Ishikawa (cell line): Measurements from ENCODE around the gene FAM219A.

Source experiments
- CEBPB ChIP-seq: IDR thresholded peaks from 2 replicates; pipeline ENCODE4 v1.6.1; 2012
- FOXM1 ChIP-seq: IDR thresholded peaks from 2 replicates; pipeline ENCODE4 v1.6.1; 2012; ENCODE audit warnings: low read depth, borderline replicate concordance
- TAF1 ChIP-seq: IDR thresholded peaks from 2 replicates; pipeline ENCODE4 v1.6.1; 2012; ENCODE audit warnings: low read depth, mild to moderate bottlenecking
- USF1 ChIP-seq: IDR thresholded peaks from 2 replicates; pipeline ENCODE4 v1.6.1; 2012
- YY1 ChIP-seq: IDR thresholded peaks from 2 replicates; pipeline ENCODE4 v1.6.1; 2012; ENCODE audit warnings: low read depth
- ZBTB7A ChIP-seq: IDR thresholded peaks from 2 replicates; pipeline ENCODE4 v1.6.1; 2012; ENCODE audit warnings: low read depth
- TF ChIP-seq, protein P1 (sequence below): IDR thresholded peaks from 2 replicates; pipeline ENCODE4 v1.6.1; 2012
- TF ChIP-seq, protein P2 (sequence below): IDR thresholded peaks from 2 replicates; pipeline ENCODE4 v1.6.1; 2012; ENCODE audit warnings: low read depth, mild to moderate bottlenecking

- TF ChIP-seq USF1 (no peak), CEBPB (no peak), YY1 (no peak), ZBTB7A (no peak), TAF1 (no peak), FOXM1 (no peak)
- TF ChIP-seq, protein P1, sequence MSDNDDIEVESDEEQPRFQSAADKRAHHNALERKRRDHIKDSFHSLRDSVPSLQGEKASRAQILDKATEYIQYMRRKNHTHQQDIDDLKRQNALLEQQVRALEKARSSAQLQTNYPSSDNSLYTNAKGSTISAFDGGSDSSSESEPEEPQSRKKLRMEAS, result no peak
- TF ChIP-seq, protein P2, sequence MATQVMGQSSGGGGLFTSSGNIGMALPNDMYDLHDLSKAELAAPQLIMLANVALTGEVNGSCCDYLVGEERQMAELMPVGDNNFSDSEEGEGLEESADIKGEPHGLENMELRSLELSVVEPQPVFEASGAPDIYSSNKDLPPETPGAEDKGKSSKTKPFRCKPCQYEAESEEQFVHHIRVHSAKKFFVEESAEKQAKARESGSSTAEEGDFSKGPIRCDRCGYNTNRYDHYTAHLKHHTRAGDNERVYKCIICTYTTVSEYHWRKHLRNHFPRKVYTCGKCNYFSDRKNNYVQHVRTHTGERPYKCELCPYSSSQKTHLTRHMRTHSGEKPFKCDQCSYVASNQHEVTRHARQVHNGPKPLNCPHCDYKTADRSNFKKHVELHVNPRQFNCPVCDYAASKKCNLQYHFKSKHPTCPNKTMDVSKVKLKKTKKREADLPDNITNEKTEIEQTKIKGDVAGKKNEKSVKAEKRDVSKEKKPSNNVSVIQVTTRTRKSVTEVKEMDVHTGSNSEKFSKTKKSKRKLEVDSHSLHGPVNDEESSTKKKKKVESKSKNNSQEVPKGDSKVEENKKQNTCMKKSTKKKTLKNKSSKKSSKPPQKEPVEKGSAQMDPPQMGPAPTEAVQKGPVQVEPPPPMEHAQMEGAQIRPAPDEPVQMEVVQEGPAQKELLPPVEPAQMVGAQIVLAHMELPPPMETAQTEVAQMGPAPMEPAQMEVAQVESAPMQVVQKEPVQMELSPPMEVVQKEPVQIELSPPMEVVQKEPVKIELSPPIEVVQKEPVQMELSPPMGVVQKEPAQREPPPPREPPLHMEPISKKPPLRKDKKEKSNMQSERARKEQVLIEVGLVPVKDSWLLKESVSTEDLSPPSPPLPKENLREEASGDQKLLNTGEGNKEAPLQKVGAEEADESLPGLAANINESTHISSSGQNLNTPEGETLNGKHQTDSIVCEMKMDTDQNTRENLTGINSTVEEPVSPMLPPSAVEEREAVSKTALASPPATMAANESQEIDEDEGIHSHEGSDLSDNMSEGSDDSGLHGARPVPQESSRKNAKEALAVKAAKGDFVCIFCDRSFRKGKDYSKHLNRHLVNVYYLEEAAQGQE, result no peak
Observed at GRCh38 chr9:34428325-34428958, 29.9 kb downstream of the FAM219A start.
